H9 (cell line): ENCODE results near the gene SPRR5. TPM values are rescaled to one million over a fixed set of nuclear protein-coding genes. Genes with fewer than 3 reads are reported as not detected.

Experiments
- DNase-seq: peaks from one replicate; pipeline ENCODE4 v3.0.0-alpha.2; 2017
- H2AFZ ChIP-seq: one replicate; pipeline ENCODE4 v1.6.1; 2013; ENCODE audit warnings: mild to moderate bottlenecking, low read length, control low read depth, moderate library complexity
- H2AK5ac ChIP-seq: 2 replicates; pipeline ENCODE4 v1.6.1; 2013; ENCODE audit warnings: low read length, control low read depth, mixed read lengths; ENCODE audit not compliant: insufficient read length
- H2BK120ac ChIP-seq: one replicate; pipeline ENCODE4 v1.6.1; 2013; ENCODE audit warnings: low read depth, mild to moderate bottlenecking, low read length, control low read depth, inconsistent platforms; ENCODE audit not compliant: poor library complexity, severe bottlenecking
- H2BK12ac ChIP-seq: 2 replicates; pipeline ENCODE4 v1.6.1; 2013; ENCODE audit warnings: low read length, control low read depth, mixed read lengths, low read depth; ENCODE audit not compliant: insufficient read length
- H2BK15ac ChIP-seq: 2 replicates; pipeline ENCODE4 v1.6.1; 2013; ENCODE audit warnings: low read depth, low read length, control low read depth
- H2BK20ac ChIP-seq: one replicate; pipeline ENCODE4 v1.6.1; 2013; ENCODE audit warnings: low read depth, mild to moderate bottlenecking, low read length, control low read depth, inconsistent platforms; ENCODE audit not compliant: poor library complexity, severe bottlenecking
- H2BK5ac ChIP-seq: 2 replicates; pipeline ENCODE4 v1.6.1; 2013; ENCODE audit warnings: low read length, control low read depth, mixed read lengths; ENCODE audit not compliant: insufficient read length
- H3K14ac ChIP-seq: 2 replicates; pipeline ENCODE4 v1.6.1; 2013; ENCODE audit warnings: low read length, control low read depth; ENCODE audit not compliant: insufficient read depth
- H3K18ac ChIP-seq: 2 replicates; pipeline ENCODE4 v1.6.1; 2013; ENCODE audit warnings: low read depth, mild to moderate bottlenecking, mixed read lengths, low read length, control low read depth; ENCODE audit not compliant: insufficient read length
- H3K23ac ChIP-seq: 2 replicates; pipeline ENCODE4 v1.6.1; 2013; ENCODE audit warnings: low read length, control low read depth, mixed read lengths, low read depth; ENCODE audit not compliant: insufficient read length
- H3K23me2 ChIP-seq: 2 replicates; pipeline ENCODE4 v1.6.1; 2013; ENCODE audit warnings: low read depth, mild to moderate bottlenecking, mixed read lengths, low read length, control low read depth; ENCODE audit not compliant: insufficient read length, poor library complexity, severe bottlenecking
- H3K27ac ChIP-seq: 2 replicates; pipeline ENCODE4 v1.5.1; 2013; ENCODE audit warnings: low read length, control low read depth, mixed read lengths, low read depth; ENCODE audit not compliant: insufficient read length
- H3K27me3 ChIP-seq: 2 replicates; pipeline ENCODE4 v1.6.1; 2013; ENCODE audit warnings: low read length, control low read depth, inconsistent platforms; ENCODE audit not compliant: insufficient read depth
- H3K4ac ChIP-seq: 2 replicates; pipeline ENCODE4 v1.6.1; 2013; ENCODE audit warnings: low read depth, mild to moderate bottlenecking, control low read depth, inconsistent platforms, low read length, moderate library complexity
- H3K4me1 ChIP-seq: 2 replicates; pipeline ENCODE4 v1.6.1; 2013; ENCODE audit warnings: low read length, control low read depth, inconsistent platforms; ENCODE audit not compliant: insufficient read depth
- H3K4me2 ChIP-seq: 2 replicates; pipeline ENCODE4 v1.6.1; 2013; ENCODE audit warnings: low read length, control low read depth, mixed read lengths; ENCODE audit not compliant: insufficient read length, insufficient read depth
- H3K56ac ChIP-seq: 2 replicates; pipeline ENCODE4 v1.6.1; 2013; ENCODE audit warnings: low read depth, mild to moderate bottlenecking, mixed read lengths, low read length, control low read depth; ENCODE audit not compliant: insufficient read length
- H3K79me1 ChIP-seq: 2 replicates; pipeline ENCODE4 v1.6.1; 2013; ENCODE audit warnings: low read depth, mild to moderate bottlenecking, moderate library complexity, low read length, control low read depth, inconsistent platforms; ENCODE audit not compliant: insufficient read depth, poor library complexity, severe bottlenecking
- H3K79me2 ChIP-seq: 2 replicates; pipeline ENCODE4 v1.6.1; 2013; ENCODE audit warnings: low read length, control low read depth, inconsistent platforms; ENCODE audit not compliant: insufficient read depth
- H3K9ac ChIP-seq: 2 replicates; pipeline ENCODE4 v1.6.1; 2013; ENCODE audit warnings: low read length, control low read depth, mixed read lengths; ENCODE audit not compliant: insufficient read length; ENCODE audit errors: extremely low read depth
- H3K9me3 ChIP-seq: one replicate; pipeline ENCODE4 v1.6.1; 2013; ENCODE audit warnings: low read depth, low read length, inconsistent platforms; ENCODE audit not compliant: control insufficient read depth
- H3T11ph ChIP-seq: one replicate; pipeline ENCODE4 v1.6.1; 2013; ENCODE audit warnings: mild to moderate bottlenecking, low read length, control low read depth, inconsistent platforms
- H4K20me1 ChIP-seq: one replicate; pipeline ENCODE4 v1.6.1; 2013; ENCODE audit not compliant: control insufficient read depth, insufficient read length, insufficient read depth
- H4K5ac ChIP-seq: 2 replicates; pipeline ENCODE4 v1.6.1; 2013; ENCODE audit warnings: low read depth, mild to moderate bottlenecking, mixed read lengths, low read length, control low read depth; ENCODE audit not compliant: insufficient read length
- H4K8ac ChIP-seq: replicated peaks from 2 replicates; pipeline ENCODE4 v1.6.1; 2013; ENCODE audit warnings: low read length, control low read depth, mixed read lengths, low read depth; ENCODE audit not compliant: insufficient read length
- H4K91ac ChIP-seq: 2 replicates; pipeline ENCODE4 v1.6.1; 2013; ENCODE audit warnings: low read depth, mild to moderate bottlenecking, moderate library complexity, mixed read lengths, low read length, control low read depth; ENCODE audit not compliant: insufficient read length
- H3K27ac Mint-ChIP-seq, 3 experiments: 2 replicates in 2 of 3; 3 replicates in 1 of 3; pipeline ENCODE4 v1.8.0; 2020 to 2021; ENCODE audit warnings: mixed read lengths in 3 of 3, mild to moderate bottlenecking in 1 of 3, moderate library complexity in 1 of 3
- H3K27me3 Mint-ChIP-seq: 2 replicates; pipeline ENCODE4 v1.8.0; 2021; ENCODE audit warnings: low read depth, mild to moderate bottlenecking, moderate library complexity, mixed read lengths
- H3K36me3 Mint-ChIP-seq, 3 experiments: 2 replicates in 2 of 3; 3 replicates in 1 of 3; pipeline ENCODE4 v1.8.0; 2020 to 2021; ENCODE audit warnings: low read depth in 3 of 3, mixed read lengths in 3 of 3; ENCODE audit not compliant: insufficient read depth in 1 of 3
- H3K4me1 Mint-ChIP-seq, 2 experiments: 2 replicates each; pipeline ENCODE4 v1.8.0; 2020; ENCODE audit warnings: mixed read lengths in 2 of 2
- H3K4me3 Mint-ChIP-seq, 2 experiments: 2 replicates in 1 of 2; 3 replicates in 1 of 2; pipeline ENCODE4 v1.8.0; 2020 to 2021; ENCODE audit warnings: mild to moderate bottlenecking in 2 of 2, mixed read lengths in 2 of 2, moderate library complexity in 1 of 2
- H3K9me3 Mint-ChIP-seq, 2 experiments: 2 replicates in 1 of 2; 3 replicates in 1 of 2; pipeline ENCODE4 v1.8.0; 2020; ENCODE audit warnings: mild to moderate bottlenecking in 2 of 2, mixed read lengths in 2 of 2, moderate library complexity in 1 of 2
- WGBS: extraction: QIAGEN DNeasy Blood & Tissue Kit; methylation state at CpG from one replicate; pipeline ENCODE4 v1.1.7; 2013; ENCODE audit warnings: missing lambda C conversion rate, low lambda C conversion rate, mixed read lengths; ENCODE audit not compliant: insufficient read length; ENCODE audit errors: extremely low coverage; 5-methylcytosine and 5-hydroxymethylcytosine counted together
- total RNA-seq: library from RNA; stranded (reverse); gene quantifications from 2 replicates; pipeline ENCODE4 v1.2.1, GENCODE V29; 2021
- TF ChIP-seq, protein P1 (sequence below): fragments of 200-600 bp; sonication (generic); conservative IDR thresholded peaks from 3 replicates; pipeline ENCODE4 v1.8.0; 2021; ENCODE audit warnings: antibody characterized with exemption, mild to moderate bottlenecking

Gene SPRR5
- total RNA-seq, 1 experiment from 2014 or later: not detected

DNA sequence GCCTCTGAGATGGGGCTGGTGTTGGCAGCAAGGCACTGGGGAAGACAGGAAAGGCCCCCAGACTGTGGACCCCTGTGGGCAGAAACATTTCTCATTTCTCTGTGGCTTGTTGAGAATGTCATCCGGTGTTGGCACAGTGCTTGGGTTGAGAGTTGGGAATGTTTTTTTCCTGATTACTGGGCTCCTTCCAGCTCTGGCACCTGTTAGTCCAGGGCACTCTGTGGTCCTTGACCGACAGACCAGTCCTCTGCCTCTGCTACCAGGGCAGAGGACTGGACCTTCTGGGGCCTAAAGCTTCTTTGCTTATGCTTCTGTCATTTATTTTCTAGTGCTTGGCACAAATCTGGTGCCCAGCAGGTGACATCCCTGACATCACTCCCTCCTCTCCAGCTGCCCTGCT lies 4.8 kb upstream of the SPRR5 start:
- WGBS: no CpG with 5 or more reads among the region's 2 CpGs
- Mint-ChIP-seq H3K36me3 (no peaks in the 10 kb centered on the region; a peak in 1 of 7 replicates), H3K27ac (no peak overlapping the region), H3K27me3 (peaks cover 4% of the 10 kb centered on the region), H3K4me3 (no peak overlapping the region), H3K9me3 (peaks cover 39 to 57% of the 10 kb centered on the region in 2 experiments), H3K4me1 (no peaks in the 10 kb centered on the region)
- Histone ChIP-seq H3K23me2 (no peaks in the 10 kb centered on the region), H4K5ac (no peak overlapping the region), H3K4me1 (no peaks in the 10 kb centered on the region), H3K9ac (no peak overlapping the region), H2BK12ac (no peak overlapping the region), H3K9me3 (no peaks in the 10 kb centered on the region), H3K79me2 (no peaks in the 10 kb centered on the region), H3K27me3 (no peaks in the 10 kb centered on the region), H2AFZ (no peak overlapping the region), H2AK5ac (no peak overlapping the region), H2BK120ac (no peak overlapping the region), H3K14ac (no peak overlapping the region), H4K20me1 (no peaks in the 10 kb centered on the region), H3K27ac (no peak overlapping the region), H2BK20ac (no peak overlapping the region), H3T11ph (no peak overlapping the region), H4K8ac (no peak overlapping the region), H3K79me1 (no peaks in the 10 kb centered on the region), H3K4me2 (no peak overlapping the region), H3K56ac (no peak overlapping the region), H3K4ac (no peak overlapping the region), H2BK5ac (no peak overlapping the region), H3K18ac (no peak overlapping the region), H4K91ac (no peak overlapping the region), H3K23ac (no peak overlapping the region), H2BK15ac (no peak overlapping the region)
- DNase-seq: no peak
- TF ChIP-seq, protein P1, sequence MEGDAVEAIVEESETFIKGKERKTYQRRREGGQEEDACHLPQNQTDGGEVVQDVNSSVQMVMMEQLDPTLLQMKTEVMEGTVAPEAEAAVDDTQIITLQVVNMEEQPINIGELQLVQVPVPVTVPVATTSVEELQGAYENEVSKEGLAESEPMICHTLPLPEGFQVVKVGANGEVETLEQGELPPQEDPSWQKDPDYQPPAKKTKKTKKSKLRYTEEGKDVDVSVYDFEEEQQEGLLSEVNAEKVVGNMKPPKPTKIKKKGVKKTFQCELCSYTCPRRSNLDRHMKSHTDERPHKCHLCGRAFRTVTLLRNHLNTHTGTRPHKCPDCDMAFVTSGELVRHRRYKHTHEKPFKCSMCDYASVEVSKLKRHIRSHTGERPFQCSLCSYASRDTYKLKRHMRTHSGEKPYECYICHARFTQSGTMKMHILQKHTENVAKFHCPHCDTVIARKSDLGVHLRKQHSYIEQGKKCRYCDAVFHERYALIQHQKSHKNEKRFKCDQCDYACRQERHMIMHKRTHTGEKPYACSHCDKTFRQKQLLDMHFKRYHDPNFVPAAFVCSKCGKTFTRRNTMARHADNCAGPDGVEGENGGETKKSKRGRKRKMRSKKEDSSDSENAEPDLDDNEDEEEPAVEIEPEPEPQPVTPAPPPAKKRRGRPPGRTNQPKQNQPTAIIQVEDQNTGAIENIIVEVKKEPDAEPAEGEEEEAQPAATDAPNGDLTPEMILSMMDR: no peak
